HG02571 (cell line): ENCODE results near the gene DAPK3.
A peak's percentile ranks its signal among the peaks of the same experiment; 100 is the strongest.
"Not testable (repeated sequence)": the region's sequence is repeated elsewhere in the genome, so short reads cannot be mapped to it uniquely, and the experiment has no call there.

ENCODE experiments used
- ATAC-seq: cut with Tn5 transposase; IDR thresholded peaks from one replicate; pipeline ENCODE4 v1.9.1; 2021; ENCODE audit warnings: mild to moderate bottlenecking, moderate library complexity; ENCODE audit not compliant: unreplicated experiment

The DAPK3 gene

GRCh38 chr19:3970808-3971598 lies at the start of gene DAPK3:
Gene DAPK3 (minus strand): TSS chr19:3971099. CDS start chr19:3969735, 1,364 bp downstream.
- ATAC-seq: peak; percentile 85

DNA sequence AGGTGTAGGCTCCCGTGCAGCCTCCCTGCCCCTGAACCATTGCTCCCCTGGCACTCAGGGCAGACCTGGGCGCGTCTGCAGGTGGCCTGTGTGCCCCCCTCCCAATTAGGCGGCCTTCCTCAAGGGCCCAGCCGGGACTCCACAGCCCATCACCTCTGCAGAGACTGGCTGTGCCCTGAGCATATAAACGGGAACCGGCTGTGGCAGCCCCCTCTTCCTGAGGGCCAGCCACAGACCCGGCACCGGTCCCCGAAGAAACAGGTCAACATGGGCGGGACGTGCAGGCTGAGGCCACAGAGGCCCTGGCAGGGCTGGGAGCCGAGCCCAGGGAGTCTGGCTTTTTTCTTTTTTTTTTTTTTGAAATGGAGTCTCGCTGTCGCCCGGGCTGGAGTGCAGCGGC lies 48.7 kb upstream of the DAPK3 start:
- ATAC-seq: no peak

DNA sequence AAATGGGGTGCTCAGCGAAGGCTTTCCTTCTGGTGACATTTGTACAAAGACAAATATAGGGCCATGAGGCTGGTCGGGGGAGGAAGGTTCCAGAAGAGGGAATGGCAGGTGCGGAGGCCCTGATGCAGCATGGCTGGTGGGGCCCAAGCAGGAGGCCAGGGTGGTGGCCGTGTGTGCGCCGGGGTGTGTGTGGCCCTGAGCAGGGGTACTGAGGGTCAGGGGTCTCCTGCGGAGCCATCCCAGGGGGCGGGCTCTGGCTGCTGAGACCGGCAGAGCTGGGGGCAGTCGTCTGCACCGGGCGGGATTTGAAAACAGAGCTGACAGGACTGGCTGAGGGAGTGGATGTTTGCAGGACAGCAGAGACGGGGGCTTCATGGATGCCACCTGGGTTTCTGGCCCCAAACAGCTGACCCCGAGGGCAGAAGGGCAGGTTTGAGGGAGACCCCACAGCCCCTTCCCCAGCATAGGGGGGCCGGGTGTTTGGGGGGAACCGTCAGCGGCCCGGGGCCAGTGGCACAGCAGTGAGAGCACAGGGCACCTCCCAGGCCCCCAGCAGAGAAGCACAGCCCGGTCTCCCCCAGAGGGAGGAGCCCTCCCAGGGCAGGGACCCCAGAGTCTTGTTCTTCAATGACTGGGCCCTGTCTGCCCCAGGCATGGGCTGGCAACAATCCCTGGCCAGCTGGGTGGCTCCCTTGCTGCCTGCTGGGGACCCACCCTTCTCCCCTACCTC lies 48.0 kb upstream of the DAPK3 start:
- ATAC-seq: no peak

GRCh38 chr19:4018140-4018613 lies 47.3 kb upstream of the DAPK3 start:
- ATAC-seq: no peak

- ATAC-seq: no peak
These were observed 46.2 kb upstream of the DAPK3 start for GRCh38 chr19:4016903-4017638.

- no peak for ATAC-seq
These were observed 45.6 kb upstream of the DAPK3 start for GRCh38 chr19:4016486-4016885.

DNA sequence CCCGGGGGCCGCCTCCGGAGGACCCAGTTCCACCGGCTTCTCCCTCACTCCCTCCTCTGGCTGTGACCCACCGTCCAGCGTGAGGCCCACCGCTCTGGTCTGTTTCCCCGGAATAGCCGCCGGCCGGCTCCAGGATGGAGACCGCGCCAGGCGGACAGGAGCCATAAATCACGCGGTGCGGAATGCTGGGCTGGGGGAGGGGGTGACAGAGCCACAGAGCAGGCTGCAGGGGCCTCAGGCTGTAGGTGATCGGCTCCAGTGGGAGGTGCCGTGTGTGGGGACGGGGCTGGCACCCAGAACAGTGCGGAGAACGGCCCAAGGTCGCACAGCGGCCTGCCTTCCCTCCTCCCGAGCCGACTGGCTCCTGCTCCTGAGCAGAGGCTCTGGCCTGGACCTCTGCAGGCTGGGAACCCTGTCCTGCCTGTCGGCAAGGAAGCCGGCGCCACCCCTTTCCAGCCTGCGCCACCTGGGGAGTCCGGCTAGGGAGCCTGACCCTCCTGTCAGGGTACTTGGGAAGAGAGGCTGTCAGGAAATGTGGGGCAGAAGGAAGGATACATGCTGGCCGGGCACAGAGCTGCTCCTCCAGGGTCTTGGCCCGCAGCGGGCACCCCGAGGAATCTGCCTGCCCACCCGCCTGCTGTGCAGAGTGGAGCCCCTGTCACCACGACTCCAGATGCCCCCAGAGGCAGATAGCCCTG lies 45.0 kb upstream of the DAPK3 start:
- ATAC-seq: no peak

DNA sequence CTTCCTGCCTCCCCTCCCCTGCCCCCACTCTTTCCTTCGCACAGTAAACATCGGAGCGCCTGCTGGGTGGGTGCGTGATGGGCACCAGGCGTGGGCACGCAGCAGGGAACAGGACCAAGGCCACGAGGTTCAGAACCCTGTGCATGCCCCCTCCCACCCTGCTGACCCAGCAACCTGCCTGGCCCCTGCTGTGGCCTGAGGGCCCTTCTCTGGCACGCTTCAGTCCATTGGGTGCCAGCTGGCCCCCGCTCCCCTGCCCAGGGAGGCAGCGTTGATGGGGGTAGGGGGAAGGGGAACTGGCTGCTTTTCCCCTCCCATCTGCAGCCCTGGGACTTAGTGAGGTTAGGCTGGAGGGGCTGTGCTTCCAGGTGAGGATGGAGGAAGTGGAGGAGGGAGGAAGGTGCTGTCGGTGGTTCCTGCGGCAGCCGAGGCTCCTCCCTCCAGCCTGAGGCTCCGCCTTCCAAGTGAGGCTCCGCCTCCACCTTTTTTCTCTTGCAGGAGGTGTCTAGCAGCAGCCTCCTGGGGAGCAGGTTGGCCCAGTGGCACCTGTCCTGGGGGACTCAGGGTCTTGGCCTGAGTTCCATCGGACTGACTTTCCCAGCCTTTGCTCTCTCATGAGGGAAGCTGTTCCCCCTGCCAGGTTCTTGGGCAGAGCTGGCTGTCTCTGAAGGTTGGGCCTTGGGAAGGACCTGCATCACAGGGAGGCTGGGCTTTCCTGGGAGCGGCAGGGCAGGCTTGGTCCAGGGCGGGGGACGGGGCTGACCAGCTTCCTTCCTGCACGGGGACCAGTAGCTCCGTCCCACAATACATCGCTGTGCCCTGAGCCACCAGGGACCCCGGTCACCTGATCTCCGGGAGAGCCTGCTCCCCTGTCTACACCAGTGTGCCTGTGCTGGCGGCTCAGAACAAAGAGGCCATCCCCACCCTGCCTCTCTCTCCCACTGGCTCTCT lies 43.9 kb upstream of the DAPK3 start:
- ATAC-seq: no peak

DNA sequence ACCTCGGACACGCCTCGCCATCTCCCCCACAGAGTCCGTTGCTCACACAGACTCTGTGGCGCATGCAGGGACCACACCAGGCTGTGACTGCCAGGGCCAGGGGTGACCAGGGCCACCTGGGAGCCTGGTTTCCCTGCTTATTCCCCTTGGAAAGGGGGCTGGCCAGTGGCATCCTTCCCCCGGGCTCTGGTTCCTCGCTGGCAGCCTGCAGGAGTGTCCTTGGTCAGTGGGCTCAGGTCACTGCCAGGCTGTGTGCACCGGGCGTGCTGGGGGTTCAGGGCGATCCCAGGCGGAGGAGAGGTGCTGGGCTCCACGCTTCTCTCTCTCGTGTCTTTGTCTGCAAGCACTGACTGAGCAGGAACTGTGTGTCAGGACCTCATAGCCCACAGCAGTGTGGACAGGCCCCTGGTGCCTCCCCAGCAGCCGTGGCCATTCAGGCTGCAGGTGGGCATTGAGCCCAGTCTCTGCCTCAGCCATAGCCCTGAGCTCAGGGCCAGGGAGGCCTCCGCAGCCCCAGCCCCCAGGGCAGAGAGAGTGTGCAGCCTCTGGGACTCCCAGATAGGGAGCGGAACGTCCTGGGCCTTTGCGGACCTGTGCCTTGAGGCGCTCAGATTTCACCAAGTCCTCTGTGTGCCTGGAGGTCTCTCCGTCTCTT lies 43.1 kb upstream of the DAPK3 start:
- ATAC-seq: no peak

DNA sequence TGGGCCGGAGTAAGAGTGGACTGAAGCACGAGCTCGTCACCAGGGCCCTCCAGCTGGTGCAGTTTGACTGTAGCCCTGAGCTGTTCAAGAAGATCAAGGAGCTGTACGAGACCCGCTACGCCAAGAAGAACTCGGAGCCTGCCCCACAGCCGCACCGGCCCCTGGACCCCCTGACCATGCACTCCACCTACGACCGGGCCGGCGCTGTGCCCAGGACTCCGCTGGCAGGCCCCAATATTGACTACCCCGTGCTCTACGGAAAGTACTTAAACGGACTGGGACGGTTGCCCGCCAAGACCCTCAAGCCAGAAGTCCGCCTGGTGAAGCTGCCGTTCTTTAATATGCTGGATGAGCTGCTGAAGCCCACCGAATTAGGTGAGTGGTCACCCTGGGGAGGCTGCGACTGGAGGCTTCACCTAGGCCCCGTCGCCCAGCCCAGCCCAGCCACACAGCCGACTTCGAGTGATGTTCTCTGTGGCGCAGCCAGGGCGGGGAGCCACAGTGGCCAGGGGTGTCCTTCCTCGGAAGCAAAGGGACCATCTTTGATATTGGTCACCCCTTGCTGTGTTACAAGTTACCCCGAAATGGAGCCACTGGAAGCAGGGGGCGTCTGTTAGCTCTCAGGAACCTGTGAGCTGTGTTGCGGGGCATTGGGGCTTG lies 42.2 kb upstream of the DAPK3 start:
- ATAC-seq: no peak

DNA sequence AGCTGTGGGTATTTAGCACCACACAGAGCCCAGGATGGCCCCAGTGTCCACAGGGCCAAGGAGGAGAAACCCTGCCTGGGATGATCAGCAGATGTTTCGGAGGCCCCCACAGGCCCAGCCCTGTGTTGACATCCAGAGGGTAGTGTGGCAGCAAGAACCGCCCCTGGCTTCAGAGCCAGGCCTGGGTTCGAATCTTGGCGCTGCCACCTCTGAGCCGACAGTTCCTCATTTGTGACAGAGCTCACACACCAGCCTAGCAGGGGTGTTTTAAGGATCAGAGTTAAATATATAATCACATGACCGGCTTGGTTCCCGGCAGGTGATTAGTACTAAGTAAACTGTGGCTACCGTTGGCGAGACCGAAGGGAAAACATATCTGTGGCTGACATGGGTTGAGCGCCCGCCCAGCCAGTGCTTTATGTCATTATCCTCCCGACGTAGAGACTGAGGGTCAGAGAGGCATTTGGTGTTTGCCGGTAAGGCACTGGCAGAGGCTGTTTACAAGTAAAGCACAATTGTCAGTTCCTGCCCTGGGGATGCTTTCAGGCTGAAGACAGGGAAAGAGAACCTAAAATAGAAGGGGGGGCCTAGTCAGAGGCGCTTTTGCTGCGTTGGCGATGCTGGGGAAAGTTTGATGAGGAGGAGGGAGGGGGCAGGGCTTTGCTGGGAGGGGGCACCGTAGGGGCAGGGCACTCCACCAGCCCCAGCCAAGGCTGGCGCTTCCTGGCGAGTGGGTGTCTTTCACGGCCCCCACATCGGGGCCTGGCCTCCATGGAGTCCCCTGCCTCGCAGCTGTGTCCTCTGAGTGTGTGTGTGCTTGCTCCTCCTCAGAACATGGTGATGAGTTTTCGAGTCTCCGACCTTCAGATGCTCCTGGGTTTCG lies 41.4 kb upstream of the DAPK3 start:
- no peak for ATAC-seq

DNA sequence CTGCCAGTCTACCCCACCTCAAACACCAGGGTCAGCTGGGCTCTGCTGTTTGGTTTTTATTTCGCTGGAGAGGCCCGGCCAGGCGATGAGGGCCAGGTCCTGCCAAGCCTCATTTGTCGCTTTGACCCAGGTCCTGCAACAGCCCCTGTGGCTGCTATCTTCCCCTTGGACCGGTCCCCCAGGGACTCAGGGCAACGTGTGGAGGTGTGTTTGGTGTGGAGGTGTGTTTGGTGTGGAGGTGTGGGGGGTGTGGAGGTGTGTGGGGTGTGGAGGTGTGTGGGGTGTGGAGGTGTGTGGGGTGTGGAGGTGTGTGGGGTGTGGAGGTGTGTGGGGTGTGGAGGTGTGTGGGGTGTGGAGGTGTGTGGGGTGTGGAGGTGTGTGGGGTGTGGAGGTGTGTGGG lies 40.5 kb upstream of the DAPK3 start:
- ATAC-seq: not testable (repeated sequence)

GRCh38 chr19:4010808-4011110 lies 39.9 kb upstream of the DAPK3 start:
- ATAC-seq: no peak

DNA sequence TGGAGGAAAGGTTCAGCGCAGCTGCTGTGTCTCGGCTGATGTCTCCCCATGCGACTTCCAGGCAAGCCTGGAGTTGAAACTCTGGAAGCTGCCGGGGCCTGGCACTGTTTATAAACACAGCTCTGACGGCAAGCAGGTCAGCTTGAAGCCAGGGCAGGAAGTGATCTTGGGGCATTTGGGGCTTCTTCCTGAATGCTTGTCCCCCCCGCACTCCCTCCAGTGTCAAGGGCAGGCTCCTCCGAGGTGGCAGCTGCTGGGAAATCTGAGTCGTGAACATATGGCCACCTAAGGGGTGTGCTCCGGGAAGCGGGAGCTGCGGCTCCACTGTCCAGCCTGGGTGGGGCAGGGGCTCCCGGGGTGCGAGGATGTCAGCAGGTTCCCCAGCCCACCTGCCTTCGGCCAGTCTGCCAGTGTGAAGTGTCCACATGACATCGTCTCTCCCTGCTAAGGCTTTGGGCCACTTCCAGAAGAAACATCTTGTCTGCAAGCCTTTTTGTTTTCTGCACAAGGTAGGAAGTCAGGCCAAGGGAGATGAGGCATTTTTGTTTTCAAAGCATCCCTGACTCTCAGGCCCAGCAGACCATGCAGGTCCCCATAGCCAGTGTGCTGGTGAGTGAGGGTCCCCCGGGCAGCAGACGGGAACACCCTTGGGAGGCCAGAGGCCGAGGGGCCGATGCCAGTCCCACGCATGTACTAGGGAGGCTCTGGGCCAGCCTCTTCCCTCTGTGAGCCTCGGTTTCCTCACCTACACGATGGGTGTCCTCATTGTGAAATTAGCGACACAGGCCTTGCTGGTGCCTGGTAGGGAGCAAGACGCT lies 39.3 kb upstream of the DAPK3 start:
- ATAC-seq: no peak

DNA sequence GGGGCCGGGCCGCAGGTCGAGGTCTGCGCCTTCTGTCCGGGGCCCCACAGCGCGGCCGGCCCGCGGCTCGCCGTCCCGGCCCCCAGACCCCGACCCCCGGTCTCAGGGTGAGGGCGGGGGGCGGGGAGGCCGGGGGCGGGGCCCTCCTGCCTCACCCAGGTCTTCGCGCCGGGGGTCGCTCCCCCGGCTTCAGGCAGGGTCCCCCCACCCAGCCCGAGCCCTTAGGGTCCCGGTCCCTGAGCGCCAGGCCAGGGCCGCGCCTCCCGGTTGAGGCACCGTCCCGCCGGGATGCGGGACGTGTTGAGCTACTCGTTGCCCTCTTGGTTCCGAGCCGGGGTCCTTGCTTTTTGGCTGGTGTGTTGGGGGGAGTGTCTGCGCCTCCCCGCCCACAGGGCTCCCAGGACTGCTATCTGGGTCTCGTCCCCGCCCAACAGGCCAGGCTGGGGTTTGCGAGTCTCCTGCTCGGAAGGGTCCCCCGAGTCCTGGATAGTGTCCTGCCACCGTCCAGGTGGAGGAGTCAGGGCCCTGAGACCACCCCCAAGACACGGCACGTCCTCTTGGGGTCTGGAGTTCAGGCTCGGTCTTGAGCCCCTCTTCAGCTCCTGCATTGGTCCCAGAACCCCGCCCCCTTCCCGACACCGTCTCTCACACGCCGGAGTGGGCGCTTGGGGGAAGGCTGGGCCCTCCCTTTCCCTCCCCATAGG lies 37.1 kb upstream of the DAPK3 start:
- ATAC-seq: peak; percentile 25

- peak; percentile 78 for ATAC-seq
These were observed 36.3 kb upstream of the DAPK3 start, which contains the start of gene PIAS4 for GRCh38 chr19:4007021-4007835. Gene PIAS4 (plus strand): TSS chr19:4007736. CDS start chr19:4007761, 25 bp downstream.
